Neuron (in vitro differentiated cells): Measurements from ENCODE around the gene MAPKAPK2.

ENCODE experiments used
- H2AFZ ChIP-seq: one replicate; pipeline ENCODE4 v1.6.1; 2013; ENCODE audit warnings: low read depth, mild to moderate bottlenecking, inconsistent platforms, low read length, moderate library complexity
- H3K27me3 ChIP-seq: one replicate; pipeline ENCODE4 v1.6.1; 2013; ENCODE audit warnings: low read length; ENCODE audit not compliant: insufficient read depth
- H3K36me3 ChIP-seq: one replicate; pipeline ENCODE4 v1.6.1; 2013; ENCODE audit warnings: low read length; ENCODE audit not compliant: insufficient read depth
- H3K4me1 ChIP-seq: one replicate; pipeline ENCODE4 v1.6.1; 2013; ENCODE audit warnings: low read length; ENCODE audit not compliant: insufficient read depth
- H3K4me3 ChIP-seq: 2 replicates; pipeline ENCODE4 v1.5.1; 2013; ENCODE audit warnings: mild to moderate bottlenecking, low read length, moderate library complexity
- H3K9me3 ChIP-seq: one replicate; pipeline ENCODE4 v1.6.1; 2013; ENCODE audit warnings: low read length

The MAPKAPK2 gene

DNA sequence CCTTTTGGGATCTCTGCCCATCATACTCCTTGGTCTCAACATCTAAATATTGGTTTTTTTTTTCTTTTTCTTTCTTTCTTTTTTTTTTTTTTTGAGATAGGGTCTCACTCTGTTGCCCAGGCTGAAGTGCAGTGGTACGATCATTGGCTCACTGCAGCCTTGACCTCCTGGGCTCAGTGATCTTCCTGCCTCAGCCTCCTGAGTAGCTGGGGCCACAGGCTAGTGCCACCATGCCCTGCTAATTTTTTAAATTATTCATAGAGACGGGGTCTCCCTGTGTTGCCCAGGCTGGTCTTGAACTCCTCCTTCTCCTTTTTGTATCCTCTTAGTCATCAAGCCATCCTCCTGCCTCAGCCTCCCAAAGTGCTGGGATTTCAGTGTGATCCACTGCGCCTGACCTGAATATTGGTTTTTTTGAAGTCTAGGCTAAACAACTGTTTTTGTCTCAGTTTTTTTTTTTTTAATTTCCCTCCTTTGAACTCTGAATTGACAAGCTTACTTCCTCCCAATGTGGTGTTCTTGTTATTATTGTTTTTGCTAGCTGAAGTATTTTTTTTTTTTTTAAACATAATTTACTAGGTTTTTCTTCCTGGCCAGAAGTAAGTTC, 30.9 kb downstream of the MAPKAPK2 start:
- H3K4me1 ChIP-seq, result peaks cover 2% of the 10 kb centered on the region
- no peaks in the 10 kb centered on the region for H3K27me3 ChIP-seq
- H3K4me3 ChIP-seq, result no peak overlapping the region
- H2AFZ ChIP-seq, result no peak overlapping the region
- no peaks in the 10 kb centered on the region for H3K9me3 ChIP-seq
- H3K36me3 ChIP-seq, result no peaks in the 10 kb centered on the region

DNA sequence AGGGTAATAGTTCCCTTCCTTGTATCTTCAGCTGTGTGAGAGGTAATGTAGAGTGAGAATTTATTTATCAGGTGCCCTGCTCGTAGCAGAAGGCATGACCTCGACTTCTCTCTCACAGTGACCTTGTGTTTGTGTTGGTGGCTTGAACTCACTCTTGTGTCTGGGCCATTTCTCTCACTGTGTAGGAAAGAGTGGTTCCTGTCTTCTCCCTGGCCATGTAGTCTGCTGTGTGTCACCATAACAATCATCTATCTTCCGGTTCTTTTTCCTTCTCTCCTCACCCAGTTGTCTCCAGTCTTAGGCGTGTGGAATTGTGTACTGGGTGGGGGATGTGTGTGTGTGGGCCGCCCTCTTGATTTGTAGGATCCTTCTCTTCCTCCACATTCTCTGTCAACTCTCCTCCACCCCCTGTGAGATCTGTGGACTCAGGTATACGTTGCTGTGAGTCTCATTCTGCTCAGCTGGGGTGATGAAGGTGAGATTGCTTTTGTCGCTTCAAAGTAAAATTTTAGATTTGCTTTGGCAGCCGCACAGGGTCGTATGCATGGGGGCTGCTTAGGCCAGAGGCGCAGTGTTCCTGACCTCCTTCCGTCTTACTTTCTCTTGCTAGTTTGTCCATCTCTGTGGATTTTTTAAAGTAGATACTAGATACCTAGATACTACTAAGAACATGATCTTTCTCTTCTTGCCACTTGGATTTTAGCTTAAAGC, 31.6 kb downstream of the MAPKAPK2 start:
- Histone ChIP-seq H3K4me1 (peaks cover 2% of the 10 kb centered on the region), H3K4me3 (no peak overlapping the region), H3K27me3 (no peaks in the 10 kb centered on the region), H3K9me3 (no peaks in the 10 kb centered on the region), H2AFZ (no peak overlapping the region), H3K36me3 (no peaks in the 10 kb centered on the region)

DNA sequence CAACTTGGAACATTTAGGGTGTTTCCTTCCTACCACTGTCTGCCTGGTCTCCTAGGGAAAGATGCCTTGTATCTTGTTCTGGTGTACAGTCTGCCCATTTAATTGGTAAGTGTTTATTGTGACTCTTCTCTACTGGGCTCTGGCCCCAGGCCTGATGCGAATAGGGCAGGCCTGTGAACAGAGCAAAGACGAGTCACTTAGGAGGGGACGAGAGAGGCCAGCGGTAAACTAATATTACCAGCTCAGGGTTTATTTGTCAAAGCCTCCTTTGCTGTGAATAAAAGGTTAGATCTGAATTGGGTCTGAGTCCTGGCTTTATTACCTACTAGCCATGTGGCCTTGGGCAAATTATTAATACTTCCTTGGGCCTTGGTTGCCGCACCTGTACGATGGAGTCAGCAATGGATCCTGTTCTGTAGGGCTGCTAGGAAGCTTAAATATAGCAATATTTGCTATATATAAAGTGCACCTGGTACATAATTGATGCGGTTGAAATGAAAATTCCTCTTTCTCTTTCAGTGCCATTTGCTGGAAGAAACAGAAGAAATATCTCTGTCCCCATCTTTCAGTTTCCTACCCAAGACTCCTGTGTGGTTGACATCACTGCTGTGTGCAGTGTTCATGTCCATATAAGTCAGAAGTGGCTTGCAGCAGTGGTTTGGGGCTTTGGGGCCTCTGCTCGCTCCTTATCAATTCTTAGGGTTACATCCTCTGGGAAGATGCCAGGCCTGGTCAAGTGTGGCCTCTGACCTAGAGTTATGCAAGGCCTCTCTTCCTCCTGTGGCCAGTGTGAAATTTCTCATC, 32.4 kb downstream of the MAPKAPK2 start:
- Histone ChIP-seq H3K4me1 (peaks cover 2% of the 10 kb centered on the region), H3K27me3 (no peaks in the 10 kb centered on the region)

DNA sequence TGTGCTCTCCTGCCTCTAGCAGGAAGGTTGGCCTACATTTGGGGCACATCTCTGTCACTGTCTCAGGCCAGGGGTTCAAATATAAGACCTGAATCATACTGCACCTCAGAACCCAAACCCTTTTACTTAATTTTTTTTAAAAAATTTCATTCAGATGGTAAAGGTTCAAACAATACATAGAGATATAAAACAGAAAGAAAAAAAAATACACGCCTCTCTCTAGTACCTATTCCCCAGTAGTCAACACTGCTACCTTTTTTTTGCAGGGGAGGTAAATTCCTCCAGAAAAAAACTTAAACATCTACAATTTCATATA, 32.9 kb downstream of the MAPKAPK2 start:
- no peaks in the 10 kb centered on the region for H3K27me3 ChIP-seq
- H2AFZ ChIP-seq, result no peak overlapping the region
- H3K9me3 ChIP-seq, result no peaks in the 10 kb centered on the region
- no peak overlapping the region for H3K4me3 ChIP-seq
- H3K36me3 ChIP-seq, result no peaks in the 10 kb centered on the region
- H3K4me1 ChIP-seq, result peaks cover 2% of the 10 kb centered on the region

More for the DNA sequence above, 32.4 kb downstream of the MAPKAPK2 start:
- Histone ChIP-seq H3K36me3 (no peaks in the 10 kb centered on the region), H3K9me3 (no peaks in the 10 kb centered on the region), H3K4me3 (no peak overlapping the region), H2AFZ (no peak overlapping the region)

DNA sequence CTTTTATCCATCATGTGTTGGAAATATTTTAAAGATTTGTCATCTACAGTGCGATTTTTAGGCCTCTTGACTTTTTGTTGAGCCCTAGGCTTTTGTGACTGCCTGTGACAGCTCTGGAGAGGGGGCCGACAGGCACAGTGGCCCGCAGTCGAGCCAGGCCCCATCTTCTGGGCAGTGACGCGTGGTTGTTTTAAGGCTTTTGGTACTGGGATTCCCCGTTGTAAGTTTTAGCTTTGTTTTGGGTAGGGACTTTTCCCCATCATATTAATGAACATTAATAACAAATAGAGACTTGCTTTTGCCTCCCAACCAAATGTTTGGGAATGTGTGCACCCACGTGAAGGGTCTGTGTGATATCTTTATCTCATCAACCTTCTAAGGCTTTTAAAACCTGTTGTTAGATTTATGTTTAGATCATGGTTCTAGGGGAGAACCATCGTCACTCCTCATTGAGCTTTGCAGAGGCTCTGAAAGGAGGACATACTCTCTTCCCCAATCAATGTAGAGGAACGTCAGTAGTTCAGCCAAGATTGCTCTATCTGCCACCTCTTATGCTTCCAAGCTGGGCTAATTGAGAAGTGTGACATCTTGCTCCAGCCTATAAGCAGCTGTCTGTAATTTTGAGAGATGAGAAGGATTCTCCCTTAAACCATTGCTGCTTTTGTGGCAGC, 34.6 kb downstream of the MAPKAPK2 start:
- H3K27me3 ChIP-seq, result no peaks in the 10 kb centered on the region
- H3K9me3 ChIP-seq, result no peaks in the 10 kb centered on the region
- H3K4me1 ChIP-seq, result no peaks in the 10 kb centered on the region
- H3K4me3 ChIP-seq, result no peak overlapping the region
- no peaks in the 10 kb centered on the region for H3K36me3 ChIP-seq
- H2AFZ ChIP-seq, result no peak overlapping the region

DNA sequence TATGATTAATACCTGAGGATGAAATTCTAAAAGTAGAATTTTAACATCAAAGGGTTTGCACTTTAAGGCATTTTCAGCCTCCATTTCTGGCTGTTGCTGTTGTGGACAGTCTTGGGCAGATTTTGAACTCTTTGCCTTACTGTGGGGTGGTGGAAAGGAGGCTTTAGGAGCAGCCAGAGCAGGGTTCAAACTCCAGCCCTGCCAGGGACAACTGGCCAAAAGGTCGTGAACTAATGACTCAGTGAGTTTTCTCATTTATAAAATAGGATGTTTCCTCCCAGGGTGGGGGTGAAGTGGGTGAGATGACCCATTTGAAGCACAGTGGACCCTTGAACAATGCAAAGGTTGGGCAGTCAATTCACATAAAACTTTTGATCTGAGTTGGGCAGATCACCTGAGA, 36.7 kb downstream of the MAPKAPK2 start:
- Histone ChIP-seq H2AFZ (no peak overlapping the region), H3K36me3 (no peaks in the 10 kb centered on the region), H3K4me1 (no peaks in the 10 kb centered on the region)

DNA sequence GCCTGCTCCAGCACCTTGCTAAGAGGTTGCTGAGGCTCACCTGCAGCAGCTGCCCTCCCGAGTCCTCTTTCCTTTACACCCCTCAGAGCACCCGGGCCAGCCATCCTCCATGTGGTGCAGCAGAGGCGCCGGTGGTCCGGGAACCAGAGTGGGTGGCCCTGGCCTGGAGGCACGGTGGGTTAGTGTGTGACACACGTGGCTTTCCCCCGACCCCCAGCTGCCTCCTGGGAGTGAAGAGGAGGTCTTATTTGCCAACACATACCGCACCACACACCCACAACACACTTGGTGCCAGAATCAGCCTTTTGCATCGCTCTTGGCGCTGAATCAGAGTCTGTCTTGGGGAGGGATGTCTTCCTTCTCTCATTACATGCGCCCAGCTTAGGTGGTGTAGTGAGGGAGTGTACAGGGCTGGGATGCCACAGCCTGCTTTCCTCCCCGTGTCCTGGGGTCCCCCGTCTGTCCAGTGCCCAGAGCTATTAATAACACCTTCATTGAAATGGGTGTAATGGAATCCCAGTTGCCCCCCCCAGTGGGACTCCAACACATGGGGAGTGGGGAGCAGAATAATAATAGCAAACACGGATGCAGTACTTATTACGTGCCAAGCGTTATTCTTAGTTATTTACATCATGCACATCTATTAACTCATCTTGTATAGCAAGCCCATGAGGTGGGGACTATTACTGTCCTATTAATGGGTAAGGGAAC, 38.2 kb downstream of the MAPKAPK2 start:
- H2AFZ ChIP-seq, result no peak overlapping the region
- H3K4me3 ChIP-seq, result no peak overlapping the region
- H3K9me3 ChIP-seq, result no peaks in the 10 kb centered on the region
- H3K27me3 ChIP-seq, result no peaks in the 10 kb centered on the region
- no peaks in the 10 kb centered on the region for H3K4me1 ChIP-seq
- no peaks in the 10 kb centered on the region for H3K36me3 ChIP-seq

More for the DNA sequence above, 36.7 kb downstream of the MAPKAPK2 start:
- Histone ChIP-seq H3K27me3 (no peaks in the 10 kb centered on the region), H3K4me3 (no peak overlapping the region), H3K9me3 (no peaks in the 10 kb centered on the region)

DNA sequence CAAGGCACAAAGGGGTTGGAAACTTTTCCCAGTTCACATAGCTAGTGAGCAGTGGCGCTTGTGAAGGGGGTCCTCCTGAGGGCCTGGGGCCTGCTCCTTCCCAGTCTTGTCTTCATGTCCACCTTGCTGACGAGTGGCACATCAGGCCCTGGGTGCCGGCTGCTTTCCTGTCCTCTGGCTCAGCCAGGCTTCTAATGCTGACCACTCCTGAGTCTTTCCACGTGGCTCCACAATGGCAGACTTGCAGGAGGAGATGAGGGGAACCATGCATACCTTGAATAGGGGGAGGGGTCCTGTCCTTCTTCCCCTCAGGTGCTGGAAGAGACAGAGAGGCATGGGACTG, 38.7 kb downstream of the MAPKAPK2 start:
- Histone ChIP-seq H3K36me3 (no peaks in the 10 kb centered on the region), H3K4me1 (no peaks in the 10 kb centered on the region), H2AFZ (no peak overlapping the region), H3K9me3 (no peaks in the 10 kb centered on the region), H3K27me3 (no peaks in the 10 kb centered on the region), H3K4me3 (no peak overlapping the region)

DNA sequence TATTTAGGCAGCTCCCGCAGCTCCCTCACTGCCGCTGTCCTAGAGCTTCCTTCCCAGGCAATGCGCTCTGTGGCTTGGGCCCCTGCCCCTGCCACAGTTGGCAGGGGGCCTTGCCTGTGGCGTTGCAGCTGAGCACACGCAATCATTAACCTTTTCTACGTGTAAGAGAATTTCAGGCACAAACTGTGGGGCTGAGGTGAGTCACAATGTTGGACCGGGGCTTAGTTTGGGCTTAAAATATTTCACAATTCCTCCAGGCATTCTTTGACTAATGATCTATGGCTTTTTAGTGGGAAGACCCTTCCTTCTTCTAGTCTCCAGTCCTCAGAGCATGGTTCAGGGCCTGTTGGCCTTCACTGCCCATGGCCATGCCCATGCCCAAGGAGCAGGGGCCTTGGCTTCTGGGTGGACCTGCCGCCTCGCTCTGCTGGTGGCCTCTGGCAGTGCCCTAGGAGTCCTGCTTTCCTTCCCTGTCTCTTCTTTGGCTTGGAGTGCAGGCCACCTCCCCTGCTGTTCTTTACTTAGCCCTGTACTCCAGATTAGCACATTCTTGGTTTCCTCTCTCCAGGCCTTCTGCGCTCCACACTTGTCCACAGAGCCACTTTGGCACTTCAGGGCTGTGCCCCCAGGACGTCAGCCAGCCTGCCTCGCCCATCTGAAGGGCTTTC, 39.2 kb downstream of the MAPKAPK2 start:
- Histone ChIP-seq H3K27me3 (no peaks in the 10 kb centered on the region), H3K36me3 (peaks cover 2% of the 10 kb centered on the region), H3K9me3 (no peaks in the 10 kb centered on the region), H2AFZ (no peak overlapping the region), H3K4me1 (no peaks in the 10 kb centered on the region), H3K4me3 (no peak overlapping the region)

DNA sequence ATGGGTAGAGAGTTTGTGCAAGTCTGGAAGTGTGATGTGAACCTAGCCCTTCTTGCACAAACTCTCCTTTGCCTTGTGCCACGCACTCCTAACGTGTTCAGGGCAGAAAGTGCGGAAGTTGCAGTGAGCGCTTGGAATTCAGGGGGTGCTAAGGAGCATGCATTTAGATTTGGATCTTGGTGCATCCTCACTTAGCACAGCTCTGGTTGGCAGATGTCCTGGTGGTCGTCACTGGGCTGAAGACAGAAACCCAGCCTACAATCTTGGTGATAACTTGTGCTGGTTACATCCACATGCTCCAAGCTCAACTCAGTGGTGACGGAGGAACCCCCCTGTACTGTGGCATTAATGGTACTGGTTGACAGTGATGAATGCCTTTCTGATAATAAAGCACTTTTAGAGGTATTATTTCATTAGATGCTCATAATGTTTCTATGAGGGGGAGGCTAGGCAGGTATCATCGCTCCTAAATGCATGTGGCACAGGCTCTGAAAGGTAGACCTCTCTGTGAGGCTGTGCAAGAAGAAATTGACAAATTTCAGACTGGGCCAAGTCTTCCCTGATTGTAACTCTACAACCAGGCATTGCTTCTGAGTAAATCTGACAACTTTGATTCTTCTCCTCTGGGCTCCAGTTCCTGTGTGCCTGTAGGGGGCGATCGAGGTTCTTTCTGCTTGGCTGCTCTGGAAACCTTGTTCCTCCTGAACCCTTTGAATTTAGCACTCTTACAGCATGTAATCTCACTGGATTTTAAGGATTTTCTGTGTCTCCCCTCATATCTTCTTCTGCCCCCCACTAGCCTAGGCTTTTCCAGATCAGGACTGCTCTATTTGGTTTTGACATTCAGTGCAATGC, 40.6 kb downstream of the MAPKAPK2 start:
- H3K36me3 ChIP-seq, result peaks cover 15% of the 10 kb centered on the region
- no peaks in the 10 kb centered on the region for H3K27me3 ChIP-seq
- no peaks in the 10 kb centered on the region for H3K9me3 ChIP-seq
- no peak overlapping the region for H2AFZ ChIP-seq
- H3K4me1 ChIP-seq, result no peaks in the 10 kb centered on the region
- no peak overlapping the region for H3K4me3 ChIP-seq

DNA sequence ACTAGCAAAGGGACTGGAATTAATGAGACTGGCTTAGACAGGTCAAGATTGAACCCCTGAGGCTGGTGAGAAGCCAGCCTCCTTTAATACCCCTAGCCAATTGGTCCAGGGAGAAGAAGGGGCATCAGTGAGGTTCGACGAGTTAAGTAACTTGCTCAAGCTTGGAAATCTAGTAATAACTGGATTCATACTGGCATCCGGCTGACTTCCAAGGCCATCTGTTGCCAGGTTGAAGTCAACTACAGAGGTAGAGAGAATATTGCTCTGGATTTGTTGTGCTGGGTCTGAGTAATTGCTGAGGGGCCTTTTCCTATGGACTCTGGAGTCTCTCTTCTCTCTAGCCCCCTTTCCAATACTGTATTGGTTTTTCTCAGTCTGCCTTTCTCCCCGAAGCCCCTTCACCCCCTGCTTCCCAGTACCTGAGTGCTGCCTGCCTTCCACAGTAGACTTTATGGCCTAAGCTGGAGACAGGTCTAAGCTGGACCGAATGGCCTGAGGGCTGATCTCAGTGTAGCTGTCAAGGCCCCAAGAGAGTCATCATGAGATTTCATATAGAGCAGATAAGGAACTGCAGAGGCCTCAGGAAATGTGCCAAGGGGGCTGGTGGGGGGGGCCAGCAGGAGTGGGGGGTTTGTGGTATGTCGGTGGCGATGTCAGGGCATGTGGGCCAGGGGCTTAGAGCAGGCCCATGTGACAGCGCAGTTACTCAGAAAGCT, 43.4 kb downstream of the MAPKAPK2 start:
- H3K36me3 ChIP-seq, result peaks cover 39% of the 10 kb centered on the region

More for the DNA sequence above, 43.4 kb downstream of the MAPKAPK2 start:
- Histone ChIP-seq H3K4me1 (no peaks in the 10 kb centered on the region), H2AFZ (no peak overlapping the region), H3K27me3 (no peaks in the 10 kb centered on the region), H3K4me3 (no peak overlapping the region), H3K9me3 (no peaks in the 10 kb centered on the region)
